Activated CD8-positive, alpha-beta memory T cell treated with anti-CD3 and anti-CD28 coated beads for 48 hours (primary cell): ENCODE results near the gene LPAR2.
"Not testable (repeated sequence)": the region's sequence is repeated elsewhere in the genome, so short reads cannot be mapped to it uniquely, and the experiment has no call there.

Experiments used
- DNase-seq, 3 experiments: peaks; one replicate each; pipeline ENCODE4 v3.0.0-alpha.2; 2020; ENCODE audit warnings: low read depth in 2 of 3, low spot score in 2 of 3

Gene LPAR2

GRCh38 chr19:19598728-19599451, 29.1 kb downstream of the LPAR2 start:
- DNase-seq: not testable (repeated sequence)

GRCh38 chr19:19597809-19598306, 30.2 kb downstream of the LPAR2 start:
- DNase-seq: no peak

GRCh38 chr19:19595171-19595701, 32.8 kb downstream of the LPAR2 start:
- DNase-seq: no peak

DNA sequence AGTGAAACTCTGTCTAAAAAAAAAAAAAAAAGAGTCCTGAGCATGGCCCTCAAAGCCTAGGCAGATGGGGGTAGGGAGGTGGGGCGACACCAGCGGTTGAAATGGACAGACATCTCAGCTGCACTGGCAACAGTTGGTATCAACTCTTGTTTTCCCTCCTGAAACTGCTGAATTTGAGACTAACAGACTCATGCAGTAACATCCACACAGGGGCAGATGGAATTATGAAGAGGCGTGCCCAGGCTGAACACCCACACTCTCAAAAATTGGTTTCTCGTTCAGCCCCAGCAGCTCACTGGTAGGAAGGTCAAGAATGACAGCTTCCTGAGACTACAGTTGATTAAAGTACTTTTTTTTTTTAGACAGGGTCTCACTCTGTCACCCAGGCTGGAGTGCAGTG, 33.6 kb downstream of the LPAR2 start:
- no peak for DNase-seq

- no peak for DNase-seq
Measured at GRCh38 chr19:19592690-19593089, 35.3 kb downstream of the LPAR2 start.

- no peak for DNase-seq
Measured at GRCh38 chr19:19591133-19591825, 36.7 kb downstream of the LPAR2 start.

GRCh38 chr19:19588546-19588945, 39.5 kb downstream of the LPAR2 start:
- no peak for DNase-seq

DNA sequence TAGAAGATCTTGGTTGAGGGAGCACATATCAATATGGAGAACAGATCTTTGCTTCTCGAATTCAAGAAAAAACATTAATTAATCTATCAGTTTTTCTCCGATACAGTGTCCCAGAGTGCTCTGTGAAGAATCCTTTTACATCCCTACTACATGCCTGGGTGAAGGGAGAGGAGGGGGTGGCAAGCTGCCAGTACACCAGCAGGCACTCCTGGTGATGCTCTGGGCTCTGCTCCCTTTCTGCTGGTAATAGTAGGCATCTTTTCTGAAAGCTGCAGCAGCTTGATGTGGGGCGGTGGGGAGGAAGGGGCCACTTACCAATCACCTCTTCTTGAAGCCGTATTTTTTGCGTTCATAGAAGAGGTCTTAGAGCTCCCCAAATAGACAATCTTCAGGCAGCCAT, 40.2 kb downstream of the LPAR2 start:
- no peak for DNase-seq

DNA sequence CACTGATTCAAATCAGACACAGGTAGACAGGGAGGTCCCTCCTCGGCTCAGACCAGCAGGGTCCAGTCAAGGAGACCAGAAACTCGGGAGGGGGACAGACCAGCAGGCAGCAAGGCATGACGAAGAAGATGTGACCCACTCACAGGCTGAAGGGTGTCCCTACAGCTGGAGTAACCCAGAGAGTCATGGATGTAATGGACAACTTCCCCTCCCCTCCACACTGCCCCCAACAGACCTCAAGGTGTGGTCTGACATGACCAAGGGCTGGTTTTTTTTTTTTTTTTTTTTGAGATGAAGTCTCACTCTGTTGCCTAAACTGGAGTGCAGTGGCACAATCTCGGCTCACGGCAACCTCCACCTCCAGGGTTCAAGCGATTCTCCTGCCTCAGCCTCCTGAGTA, 43.7 kb downstream of the LPAR2 start:
- DNase-seq: no peak

DNA sequence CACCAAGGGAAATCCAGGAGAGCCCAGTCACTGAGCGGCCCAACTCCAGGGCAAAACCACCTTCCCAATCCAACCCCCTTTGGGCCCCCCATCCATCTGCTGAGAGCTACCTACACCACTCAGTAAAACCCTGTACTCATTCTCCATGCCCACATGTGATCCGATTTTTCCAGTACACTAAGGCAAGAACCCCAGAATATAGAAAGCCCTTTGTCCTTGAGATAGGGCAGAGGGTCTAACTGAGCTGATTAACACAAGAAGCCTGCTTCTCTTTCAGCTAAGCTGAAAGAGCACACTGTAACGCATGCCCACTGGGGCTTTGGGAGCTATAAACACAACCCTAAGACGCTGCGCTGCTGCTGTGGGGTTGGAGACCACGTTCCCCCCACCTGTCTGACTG, 45.5 kb downstream of the LPAR2 start:
- no peak for DNase-seq

DNA sequence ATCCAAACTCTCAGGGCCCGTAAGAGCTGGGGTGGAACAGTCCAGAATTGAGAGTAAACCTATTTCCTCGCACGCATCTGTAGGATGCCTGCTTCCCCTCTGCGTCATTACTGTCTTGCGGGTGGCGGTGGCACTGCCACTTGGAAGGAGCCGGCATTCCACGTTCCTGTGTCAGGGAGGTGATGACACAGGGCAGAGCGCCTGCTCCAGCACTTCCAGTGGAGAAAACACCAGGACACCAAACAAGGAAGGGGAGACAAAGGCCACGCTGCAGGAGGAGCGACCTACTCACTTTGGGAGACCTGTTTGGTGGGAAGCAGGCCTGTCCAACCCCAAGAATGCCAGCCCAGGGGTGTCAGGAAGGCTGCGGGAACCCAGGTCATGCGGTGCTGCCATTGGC, 46.6 kb downstream of the LPAR2 start:
- no peak for DNase-seq

DNA sequence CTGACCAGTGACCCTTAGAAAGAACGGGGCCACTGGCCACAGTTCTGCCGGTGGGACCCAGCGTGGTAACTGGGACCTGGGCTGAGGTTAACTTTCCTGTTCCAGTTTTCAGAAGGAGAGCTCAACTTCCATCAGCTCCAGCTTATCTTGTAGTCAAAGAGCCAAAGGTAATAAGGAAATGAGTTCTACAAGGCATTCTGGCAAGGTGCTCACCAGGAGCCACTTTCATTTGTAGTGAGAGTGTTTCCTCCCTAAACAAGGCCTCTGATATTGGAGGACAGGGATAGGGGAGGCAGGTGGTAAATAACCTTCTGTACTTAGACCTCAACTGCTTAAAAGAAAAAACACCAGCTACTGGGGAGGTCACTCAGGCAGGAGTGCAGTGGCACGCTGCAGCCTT, 47.6 kb downstream of the LPAR2 start:
- DNase-seq: no peak

DNA sequence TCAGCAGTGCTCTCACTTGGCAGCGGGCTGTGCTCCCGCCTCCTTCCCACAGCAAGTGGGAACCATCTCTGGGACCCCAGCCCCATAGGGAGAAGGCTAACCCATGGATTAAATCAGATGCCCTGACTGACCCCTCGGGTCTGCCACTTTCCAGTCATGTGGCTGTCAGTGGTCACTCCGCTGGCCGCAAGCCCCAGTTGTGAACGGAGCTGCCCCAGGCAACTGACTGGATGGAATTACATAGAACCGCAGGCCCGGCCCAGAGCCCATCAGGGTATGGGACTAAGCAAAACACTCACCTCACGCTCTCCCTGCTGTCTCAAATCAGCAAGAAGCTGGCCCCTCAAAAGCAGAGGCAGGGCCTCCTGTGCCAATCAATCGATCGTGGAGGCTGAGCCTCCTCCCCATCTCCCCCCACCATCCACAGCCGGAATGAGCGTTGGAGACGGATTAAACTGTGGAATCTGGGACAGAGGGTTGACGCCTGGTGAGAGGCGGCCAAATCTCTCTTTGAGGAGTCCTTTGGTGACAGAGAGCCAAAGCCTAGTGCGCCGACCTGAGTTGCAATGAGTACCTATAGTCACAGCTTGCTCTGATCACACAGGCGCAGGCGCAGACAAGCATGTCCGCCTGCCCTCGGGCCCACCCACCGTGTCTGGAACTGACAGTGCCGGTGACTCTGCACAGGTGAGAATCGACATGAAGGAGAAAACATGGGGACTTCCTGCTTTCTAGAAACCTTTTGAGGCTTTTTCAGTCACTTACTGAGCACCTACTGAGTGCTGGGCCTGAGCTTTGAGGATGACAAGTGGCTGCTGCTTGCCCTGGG, 48.3 kb downstream of the LPAR2 start:
- DNase-seq: no peak

GRCh38 chr19:19578252-19578651, 49.8 kb downstream of the LPAR2 start:
- no peak for DNase-seq

GRCh38 chr19:19575411-19575810, 52.6 kb downstream of the LPAR2 start:
- no peak for DNase-seq
